ENCODE results near the gene ISL2.

ISL2 gene

DNA sequence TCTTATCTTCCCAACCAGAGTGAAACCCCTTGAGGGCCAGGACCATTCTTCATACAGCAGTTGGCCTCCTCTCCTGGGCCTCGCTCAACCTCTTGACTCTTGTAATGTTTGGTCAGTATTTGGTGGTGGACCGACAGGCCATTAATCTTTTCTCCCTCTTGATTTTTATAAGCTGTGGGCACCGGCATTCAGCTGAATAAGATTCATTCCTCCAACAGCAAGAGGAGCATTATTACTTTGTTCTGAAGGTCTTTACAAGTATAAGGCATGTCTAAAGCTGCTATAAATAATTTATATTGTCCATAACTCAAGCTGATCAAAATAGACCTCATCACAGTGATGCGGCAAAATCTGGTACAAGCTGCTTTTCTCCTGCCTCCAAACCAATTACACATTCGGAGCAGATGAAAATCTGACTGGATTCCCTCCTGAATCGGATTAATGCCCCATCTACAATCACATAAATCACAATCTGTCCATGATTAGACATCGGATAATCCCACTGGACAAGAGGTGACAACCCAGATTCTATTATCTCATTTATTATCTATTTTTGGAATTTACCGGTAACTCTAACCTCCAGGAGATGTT is 8.4 kb upstream of the ISL2 start:
- DNase-seq: no peak

- DNase-seq: no peak
Measured at GRCh38 chr15:76328958-76329357, 7.6 kb upstream of the ISL2 start.

DNA sequence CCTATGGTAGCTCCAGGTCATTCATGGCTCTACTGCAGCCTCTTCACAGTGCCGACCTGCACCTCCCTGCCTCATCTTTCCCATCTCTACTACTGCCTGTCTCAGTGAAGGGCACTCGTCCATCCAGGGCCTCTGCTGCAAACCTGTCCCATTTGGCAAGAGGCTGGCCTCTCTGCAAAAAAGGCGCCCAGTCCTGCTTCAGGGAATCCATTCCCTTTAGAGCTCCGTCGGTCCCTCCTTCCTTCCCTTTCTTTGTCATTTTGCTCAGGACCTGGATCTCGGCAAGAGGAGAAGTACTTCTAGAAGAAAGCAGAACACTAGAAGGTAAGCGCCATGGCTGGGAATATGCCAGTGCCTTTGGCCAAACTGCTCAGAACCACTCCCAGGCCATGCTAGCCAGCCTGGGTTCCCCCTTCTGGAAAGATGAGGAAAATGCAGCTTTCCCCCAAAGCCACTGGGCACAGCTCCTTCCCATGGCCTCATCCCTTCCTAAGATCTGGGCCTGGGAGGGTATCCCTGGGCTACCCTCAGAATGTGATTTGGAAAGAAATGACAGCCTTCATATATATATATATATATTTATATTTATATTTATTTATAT is 6.4 kb upstream of the ISL2 start:
- no peak for DNase-seq

DNA sequence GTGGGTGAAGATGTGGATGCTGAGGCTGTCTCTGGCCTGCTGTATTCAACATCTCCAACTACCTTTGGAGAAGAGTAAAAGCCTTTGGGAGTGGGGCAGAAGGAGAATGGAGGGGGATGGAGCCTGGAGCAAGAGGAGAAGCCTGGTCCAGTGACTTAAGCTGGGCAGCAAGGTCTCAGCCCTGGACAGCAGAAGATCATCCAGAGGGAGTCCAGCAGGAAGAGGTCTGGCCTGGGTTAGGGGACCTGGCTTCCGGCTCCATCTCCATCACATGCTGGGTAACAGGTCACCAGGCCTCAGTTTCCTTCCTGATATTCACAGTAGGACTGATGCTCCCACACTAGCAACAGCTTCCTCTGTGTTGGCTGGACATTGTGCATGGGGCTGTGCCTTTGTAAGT is 3.8 kb upstream of the ISL2 start:
- DNase-seq: no peak

DNA sequence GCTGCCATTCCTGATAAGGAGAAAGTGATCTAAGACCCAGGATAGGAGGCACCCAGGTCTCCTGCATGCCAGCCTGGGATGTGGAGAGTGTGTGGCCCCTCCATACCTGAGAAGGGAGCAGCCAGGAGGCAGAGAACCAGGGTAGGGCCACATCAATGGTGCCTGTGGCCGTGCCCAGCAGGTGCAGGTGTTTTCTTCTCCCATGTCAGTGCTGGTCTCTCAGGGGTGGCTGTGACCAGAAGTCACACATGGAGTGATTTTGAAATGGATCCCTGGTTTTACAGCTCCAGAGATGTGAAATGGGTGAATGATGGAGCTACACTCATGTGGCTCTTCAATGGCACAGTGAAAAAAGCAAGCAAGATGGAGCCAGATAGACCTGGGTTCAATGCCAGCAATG is 3.3 kb upstream of the ISL2 start:
- no peak for DNase-seq

- no peak for DNase-seq
Measured at GRCh38 chr15:76333720-76334437, 2.7 kb upstream of the ISL2 start.

GRCh38 chr15:76334438-76335306 is 1.9 kb upstream of the ISL2 start:
- no peak for DNase-seq

GRCh38 chr15:76335307-76336253 is 993 bp upstream of the ISL2 start:
- DNase-seq: no peak

DNA sequence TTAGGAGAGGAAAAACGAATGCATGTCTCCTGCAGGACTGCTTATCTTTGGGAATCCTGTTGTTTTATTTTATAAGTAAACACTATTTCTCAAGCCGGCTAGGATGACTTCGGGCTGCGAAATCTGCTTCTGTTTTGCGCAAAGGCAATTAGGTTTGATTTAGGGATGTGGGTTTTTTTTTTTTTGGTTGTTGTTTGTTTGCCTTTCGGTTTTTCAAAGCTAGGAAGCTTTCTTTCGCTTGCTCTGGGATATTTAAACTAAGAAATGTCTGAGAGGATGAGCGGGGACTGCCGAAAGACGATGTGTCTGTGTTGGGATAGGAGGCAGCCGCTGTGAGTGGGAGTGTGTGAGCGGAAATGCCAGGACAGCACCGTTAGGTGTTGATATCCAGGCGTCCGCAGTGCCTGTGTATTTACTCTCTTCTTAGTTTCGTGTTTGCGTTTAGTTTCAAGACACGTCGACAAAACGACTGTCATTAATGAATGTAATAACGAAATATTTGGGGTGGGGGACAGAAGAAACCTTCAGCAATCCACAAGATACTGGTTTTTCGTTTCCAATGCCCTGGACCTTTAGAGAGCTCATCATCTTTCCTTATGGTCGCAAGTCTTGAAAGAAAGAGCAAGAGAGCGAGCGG is 604 bp downstream of the ISL2 start:
- peak; percentile 41 for DNase-seq

GRCh38 chr15:76337696-76338485 is 1.3 kb downstream of the ISL2 start:
- DNase-seq: peak; percentile 34

DNA sequence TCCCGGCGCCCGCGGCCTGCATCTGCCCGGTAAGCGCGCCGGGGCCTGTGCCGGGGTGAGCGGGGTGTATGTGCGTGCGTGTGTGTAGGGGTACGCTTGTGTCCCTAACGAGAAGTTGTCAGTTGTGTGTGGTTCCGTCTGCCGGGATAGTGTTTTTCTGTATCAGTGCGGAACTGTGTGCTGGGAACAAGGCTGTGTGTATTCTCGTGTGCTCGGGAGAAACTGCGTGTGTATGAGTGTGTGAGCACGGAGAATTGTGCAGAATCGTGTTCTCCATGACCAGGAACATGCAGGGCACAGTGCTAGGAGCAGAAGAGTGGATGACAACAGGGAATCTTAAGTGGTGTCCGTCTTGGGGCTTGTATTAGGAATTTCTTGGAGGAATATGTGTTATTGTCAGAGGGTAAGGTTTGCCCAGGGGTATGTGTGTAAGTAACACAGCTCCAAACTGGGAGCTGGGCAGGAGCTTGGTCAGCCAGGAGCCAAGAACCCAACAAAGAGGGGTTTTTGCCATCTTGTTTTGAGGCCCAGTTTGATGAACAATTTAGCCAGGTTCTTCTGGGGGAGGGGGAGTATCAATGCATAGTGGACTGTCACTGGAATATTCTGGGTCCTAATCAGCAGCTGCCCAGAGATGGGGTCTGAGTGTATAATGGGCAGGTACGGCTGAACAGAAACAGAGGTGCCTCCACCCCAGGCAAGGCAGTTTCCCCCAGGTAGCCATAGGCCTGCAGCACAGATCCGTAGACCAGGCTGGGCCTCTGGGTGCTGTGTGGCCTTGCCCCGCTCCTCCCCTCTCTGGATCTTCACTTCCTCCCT is 2.1 kb downstream of the ISL2 start:
- DNase-seq: peak; percentile 28

- DNase-seq: peak; percentile 34
Measured at GRCh38 chr15:76339305-76340197, 3.0 kb downstream of the ISL2 start.

- DNase-seq: peak; percentile 43
Measured at GRCh38 chr15:76340198-76340802, 3.7 kb downstream of the ISL2 start.

GRCh38 chr15:76340803-76341365 is 4.3 kb downstream of the ISL2 start:
- DNase-seq: peak; percentile 73

DNA sequence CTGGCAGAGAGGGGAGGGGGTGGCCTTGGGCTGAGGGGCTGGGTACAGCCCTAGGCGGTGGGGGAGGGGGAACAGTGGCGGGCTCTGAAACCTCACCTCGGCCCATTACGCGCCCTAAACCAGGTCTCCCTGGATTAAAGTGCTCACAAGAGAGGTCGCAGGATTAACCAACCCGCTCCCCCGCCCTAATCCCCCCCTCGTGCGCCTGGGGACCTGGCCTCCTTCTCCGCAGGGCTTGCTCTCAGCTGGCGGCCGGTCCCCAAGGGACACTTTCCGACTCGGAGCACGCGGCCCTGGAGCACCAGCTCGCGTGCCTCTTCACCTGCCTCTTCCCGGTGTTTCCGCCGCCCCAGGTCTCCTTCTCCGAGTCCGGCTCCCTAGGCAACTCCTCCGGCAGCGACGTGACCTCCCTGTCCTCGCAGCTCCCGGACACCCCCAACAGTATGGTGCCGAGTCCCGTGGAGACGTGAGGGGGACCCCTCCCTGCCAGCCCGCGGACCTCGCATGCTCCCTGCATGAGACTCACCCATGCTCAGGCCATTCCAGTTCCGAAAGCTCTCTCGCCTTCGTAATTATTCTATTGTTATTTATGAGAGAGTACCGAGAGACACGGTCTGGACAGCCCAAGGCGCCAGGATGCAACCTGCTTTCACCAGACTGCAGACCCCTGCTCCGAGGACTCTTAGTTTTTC is 4.9 kb downstream of the ISL2 start:
- peak; percentile 34 for DNase-seq

DNA sequence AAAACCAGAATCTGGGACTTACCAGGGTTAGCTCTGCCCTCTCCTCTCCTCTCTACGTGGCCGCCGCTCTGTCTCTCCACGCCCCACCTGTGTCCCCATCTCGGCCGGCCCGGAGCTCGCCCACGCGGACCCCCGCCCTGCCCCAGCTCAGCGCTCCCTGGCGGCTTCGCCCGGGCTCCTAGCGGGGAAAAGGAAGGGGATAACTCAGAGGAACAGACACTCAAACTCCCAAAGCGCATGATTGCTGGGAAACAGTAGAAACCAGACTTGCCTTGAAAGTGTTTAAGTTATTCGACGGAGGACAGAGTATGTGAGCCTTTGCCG is 5.4 kb downstream of the ISL2 start:
- DNase-seq: peak; percentile 25

DNA sequence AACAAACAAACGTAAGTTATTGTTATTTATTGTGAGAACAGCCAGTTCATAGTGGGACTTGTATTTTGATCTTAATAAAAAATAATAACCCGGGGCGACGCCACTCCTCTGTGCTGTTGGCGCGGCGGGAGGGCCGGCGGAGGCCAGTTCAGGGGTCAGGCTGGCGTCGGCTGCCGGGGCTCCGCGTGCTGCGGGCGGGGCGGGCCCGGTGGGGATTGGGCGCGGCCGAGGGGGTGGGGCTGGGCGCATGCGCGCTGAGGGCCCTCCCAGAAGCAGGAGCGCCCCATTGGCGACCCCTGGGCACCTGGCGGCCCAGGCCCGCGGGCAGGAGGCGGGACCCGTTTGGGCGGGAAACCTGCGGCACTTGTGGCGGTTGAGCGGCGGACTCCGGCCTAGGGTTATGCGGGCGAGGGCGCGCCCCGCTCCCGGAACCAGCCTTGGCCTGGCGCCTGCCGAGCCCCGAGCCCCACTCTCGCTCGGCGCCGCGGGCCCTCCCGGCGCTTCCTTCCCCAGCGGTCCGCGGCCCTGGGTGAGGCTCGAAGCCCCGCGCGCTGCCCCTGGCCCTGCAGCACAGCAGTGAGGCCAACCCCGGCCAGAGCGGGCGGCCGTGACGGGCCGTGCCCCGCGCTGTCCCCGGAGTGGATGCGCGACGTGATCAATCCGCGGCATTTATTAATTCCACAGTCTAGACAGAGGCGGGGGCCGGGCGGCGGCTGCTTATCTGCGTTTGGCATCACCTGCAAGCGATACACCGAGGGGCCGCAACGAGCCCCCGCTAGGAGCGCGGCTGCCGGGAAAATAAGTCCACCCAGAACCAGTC is 6.0 kb downstream of the ISL2 start:
- DNase-seq: peak; percentile 45

Measured in stimulated activated CD8-positive, alpha-beta memory T cell treated with anti-CD3 and anti-CD28 coated beads, Interleukin-4, amount 100 ng/mL, for 48 hours (primary cell).